Astrocyte of the hippocampus (primary cell): ENCODE data around the gene ZNF547.
"Not testable (repeated sequence)": the region's sequence is repeated elsewhere in the genome, so short reads cannot be mapped to it uniquely, and the experiment has no call there.

ENCODE experiments used
- DNase-seq: peaks from one replicate; pipeline ENCODE4 v3.0.0; 2011; ENCODE audit warnings: low read depth, low spot score

The ZNF547 gene

DNA sequence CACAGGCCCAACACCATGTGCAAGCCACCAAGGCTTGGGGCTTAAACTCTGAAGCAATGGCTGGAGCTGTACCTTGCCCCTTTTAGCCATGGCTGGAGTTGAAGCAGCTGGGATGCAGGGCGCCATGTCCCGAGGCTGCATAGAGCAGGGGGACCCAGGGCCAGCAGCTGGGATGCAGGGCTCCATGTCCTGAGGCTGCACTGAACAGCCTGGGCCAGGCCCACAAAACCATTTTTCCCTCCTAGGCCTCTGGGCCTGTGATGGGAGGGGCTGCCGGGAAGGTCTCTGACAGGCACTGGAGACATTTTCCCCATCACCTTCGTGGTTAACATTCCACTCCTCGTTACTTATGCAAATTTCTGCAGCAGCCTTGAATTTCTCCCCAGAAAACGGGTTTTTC lies 10.8 kb downstream of the ZNF547 start:
- no peak for DNase-seq

DNA sequence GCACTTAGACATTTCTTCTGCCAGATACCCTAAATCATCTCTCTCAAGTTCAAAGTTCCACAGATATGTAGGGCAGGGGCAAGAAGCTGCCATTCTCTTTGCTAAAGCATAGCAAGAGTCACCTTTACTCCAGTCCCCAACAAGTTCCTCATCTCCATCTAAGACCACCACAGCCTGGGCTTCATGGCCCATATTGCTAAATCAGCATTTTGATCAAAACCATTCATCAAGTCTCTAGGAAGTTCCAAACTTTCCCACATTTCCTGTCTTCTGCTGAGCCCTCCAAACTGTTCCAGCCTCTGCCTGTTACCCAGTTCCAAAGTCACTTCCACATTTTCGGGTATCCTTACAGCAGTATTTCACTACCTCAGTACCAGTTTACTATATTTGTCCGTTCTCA lies 11.3 kb downstream of the ZNF547 start:
- not testable (repeated sequence) for DNase-seq

DNA sequence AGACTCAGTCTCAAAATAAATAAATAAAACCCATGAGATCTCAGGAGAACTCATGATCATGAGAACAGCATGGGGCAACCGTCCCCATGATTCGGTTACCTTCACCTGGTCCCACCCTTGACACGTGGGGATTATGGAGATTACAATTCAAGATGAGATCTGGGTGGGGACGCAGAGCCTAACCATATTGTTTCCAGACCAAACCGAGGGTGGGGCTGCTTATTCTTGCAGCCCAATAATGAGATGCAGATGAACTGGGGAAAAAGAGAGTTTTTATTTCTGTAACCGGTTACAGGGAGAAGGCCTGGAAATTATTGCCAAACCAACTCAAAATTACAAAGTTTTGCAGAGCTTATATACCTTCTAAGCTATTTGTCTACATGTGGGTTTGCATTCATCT lies 12.8 kb downstream of the ZNF547 start:
- DNase-seq = no peak

DNA sequence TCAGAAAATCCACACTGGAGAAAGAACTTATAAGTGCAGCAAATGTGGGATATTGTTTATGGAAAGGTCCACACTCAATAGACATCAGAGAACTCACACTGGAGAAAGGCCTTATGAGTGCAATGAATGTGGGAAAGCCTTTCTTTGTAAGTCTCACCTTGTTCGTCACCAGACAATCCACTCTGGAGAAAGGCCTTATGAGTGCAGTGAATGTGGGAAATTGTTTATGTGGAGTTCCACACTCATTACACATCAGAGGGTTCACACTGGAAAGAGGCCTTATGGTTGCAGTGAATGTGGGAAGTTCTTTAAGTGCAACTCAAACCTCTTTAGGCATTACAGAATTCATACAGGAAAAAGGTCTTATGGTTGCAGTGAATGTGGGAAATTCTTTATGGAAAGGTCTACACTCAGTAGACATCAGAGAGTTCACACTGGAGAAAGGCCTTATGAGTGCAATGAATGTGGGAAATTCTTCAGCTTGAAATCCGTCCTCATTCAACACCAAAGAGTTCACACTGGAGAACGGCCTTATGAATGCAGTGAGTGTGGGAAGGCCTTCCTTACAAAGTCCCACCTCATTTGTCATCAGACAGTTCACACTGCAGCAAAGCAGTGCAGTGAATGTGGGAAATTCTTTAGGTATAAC lies 14.3 kb downstream of the ZNF547 start:
- DNase-seq = no peak

DNA sequence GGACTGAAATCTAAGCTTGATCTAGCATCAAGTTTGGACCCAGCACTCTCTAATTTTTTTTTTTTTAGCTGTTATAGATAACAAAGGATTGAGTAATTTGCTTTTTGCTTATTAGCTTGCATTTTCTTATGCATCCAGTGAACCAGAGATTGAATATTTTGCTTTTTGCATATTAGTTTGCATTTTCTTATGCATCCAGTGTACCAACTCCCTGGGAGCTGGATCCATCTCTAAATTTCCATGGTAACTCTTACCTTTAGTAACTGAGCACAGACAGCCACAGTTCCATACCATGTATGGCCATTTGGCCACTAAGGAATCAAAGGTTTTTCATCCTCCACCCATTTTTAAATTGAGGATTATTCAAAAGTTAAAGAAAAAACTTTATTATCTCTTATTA lies 17.6 kb downstream of the ZNF547 start:
- DNase-seq = no peak

DNA sequence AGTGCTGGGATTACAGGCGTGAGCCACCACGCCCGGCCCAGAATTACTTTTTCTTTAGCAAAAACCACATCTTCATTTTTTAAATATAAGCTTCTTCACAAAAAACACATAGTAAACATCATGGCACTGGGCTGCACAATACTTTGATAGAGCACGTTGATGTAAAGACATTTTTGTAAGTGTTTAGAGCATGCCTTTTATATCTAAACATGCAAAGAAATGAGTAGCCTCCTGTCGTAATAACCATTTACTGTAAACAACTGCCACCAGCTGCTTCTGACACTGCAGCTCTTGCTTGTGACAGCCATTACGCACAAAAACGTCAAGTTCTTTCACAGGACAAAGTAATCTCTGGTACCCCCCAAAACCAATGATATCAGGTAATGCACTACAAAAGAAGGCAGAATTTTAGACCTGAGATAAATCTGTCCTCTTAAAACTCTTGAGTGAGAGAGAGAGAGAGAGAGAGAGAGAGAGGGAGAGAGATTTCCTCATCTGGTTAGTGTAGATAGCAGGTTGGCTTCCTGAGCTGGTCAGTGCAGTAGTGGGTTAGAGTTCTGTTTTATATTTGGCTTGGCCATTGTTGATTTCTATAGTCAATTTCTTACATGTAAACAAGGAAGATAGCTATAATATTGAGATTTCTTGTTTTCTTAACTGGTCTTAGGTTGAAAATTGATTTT lies 19.6 kb downstream of the ZNF547 start:
- no peak for DNase-seq

DNA sequence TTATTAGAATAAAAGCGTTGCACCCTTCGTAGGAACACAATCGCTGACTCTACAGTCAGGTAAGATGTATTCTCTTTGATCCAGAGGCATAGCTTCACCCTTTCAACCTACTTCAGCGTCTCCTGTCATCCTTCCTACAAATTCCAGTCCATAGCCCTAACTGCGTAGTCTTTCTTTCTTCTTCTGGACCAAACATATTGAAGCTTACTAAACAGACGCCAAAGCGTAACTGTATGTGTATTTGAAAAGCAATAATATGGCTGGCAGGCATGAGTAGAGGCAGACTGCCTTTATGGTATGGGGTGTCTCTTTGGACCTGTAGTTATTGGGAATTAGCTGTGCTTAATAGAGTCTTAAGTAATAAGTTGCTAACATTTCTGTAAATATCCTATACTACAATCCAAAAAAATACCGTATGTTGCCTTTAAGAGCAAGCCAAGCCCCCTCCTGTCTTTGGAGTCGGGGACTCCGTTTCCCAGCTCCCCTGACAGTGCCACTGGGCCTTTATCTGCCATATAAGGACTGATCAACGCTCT lies 25.9 kb downstream of the ZNF547 start:
- DNase-seq = no peak

DNA sequence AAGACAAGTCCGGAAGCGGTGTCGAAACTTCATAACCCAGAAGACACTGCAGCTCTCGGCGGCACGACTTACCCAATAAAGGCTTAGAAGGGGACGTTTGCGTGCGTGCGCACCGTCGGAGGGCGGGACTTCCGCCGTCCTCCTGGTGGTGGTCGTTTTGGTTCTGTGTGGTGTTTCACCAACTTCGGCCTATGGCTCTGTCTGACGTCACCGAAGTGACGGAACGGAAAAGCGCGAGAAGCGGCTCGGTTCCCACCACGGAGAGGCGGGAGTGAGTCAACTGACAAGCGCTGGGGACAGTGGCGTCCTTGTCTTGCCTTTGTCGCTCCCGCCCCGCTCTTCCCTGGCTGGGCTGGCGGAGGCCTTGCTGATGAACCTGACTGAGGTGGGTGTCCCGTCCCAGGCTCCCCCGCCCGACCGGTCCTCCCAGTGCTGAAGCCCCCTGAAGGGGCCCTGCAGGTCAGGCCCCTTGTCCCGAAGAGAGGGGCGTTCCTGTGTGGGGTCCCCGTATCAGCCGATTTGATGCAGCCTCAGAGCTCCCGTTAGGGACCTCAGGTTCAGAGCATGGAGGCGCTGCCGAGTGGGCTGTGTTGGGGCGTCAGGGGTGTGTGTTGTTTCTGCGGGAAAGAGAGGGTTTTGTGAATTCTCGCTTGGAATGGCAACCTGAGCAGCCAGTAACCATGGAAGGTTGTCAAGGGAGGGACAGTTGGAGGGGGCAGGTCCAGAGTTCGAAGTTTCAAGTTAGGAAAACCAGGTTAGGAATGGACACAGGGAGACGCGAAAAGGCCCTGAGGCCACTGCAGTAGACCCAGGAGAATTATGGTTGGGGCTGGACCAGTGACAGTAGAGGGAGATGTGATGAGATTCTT lies 26.6 kb downstream of the ZNF547 start, which contains the start of gene ZNF548:
ZNF548 (plus strand) TSS at position 125 of the 869 bp plus-strand sequence; CDS start at position 371, 246 bp downstream.
- DNase-seq = peak; percentile 100

DNA sequence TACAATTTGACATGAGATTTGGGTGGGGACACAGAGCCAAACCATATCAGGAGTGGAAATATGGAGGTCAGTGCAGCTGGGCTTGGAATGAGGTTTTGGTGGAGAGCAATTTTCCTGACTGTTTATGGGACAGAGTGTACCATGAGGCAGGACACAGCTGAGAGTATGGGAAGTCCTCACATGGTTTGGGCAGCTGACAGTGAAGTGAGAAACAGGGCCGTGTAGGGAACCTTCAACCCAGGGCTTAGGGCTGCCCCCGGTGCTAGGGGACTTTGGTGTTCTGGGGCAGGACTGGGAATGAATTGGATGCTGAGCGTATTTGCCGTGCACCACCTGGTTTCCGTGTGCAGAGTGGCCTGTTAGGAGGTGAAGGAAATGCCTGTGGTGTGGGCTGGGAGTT lies 32.4 kb downstream of the ZNF547 start:
- DNase-seq = no peak

DNA sequence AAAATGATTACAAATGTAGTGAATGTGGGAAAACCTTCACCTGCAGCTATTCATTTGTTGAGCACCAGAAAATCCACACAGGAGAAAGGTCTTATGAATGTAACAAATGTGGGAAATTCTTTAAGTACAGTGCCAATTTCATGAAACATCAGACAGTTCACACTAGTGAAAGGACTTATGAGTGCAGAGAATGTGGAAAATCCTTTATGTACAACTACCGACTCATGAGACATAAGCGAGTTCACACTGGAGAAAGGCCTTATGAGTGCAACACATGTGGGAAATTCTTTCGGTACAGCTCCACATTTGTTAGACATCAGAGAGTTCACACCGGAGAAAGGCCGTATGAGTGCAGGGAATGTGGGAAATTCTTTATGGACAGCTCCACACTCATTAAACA lies 35.5 kb downstream of the ZNF547 start:
- no peak for DNase-seq

DNA sequence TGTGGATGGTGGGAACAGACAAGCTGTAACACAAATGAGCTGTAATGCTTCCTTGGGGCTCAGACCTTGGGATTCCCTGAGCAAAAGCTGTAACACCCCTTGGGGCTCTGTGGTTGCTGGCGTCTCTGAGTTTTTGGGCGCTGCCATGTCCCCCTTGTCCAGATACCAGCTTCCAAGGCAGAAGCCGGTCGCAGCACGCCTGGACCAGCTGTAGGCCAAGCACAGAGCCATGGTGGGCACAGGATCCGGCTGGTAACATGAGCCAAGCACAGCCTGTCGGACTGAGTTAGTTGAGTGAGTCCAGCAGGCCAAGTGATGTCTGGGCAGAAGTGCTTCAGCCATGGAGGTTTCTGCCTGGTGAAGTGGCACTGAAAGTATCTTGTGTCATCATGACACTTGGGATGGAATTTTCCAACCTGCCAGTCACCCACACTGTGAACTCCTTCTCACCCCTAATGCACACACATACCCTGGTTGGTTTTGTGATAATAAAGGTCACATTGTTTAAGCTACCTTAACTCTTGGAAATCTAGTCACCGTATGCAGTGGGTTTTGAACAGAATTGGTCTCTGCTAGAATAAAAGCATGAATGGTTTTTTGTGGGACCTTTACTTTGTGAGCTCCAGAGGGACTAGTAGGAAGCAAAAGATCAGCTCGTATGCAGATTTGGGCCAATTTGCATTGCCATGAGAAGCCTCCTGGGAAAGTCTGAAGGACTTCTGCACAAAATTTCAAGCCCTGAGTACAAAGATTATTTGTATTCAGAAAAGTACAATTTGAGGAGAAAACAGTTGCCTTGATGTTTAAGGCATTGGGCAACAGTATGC lies 40.6 kb downstream of the ZNF547 start:
- no peak for DNase-seq

DNA sequence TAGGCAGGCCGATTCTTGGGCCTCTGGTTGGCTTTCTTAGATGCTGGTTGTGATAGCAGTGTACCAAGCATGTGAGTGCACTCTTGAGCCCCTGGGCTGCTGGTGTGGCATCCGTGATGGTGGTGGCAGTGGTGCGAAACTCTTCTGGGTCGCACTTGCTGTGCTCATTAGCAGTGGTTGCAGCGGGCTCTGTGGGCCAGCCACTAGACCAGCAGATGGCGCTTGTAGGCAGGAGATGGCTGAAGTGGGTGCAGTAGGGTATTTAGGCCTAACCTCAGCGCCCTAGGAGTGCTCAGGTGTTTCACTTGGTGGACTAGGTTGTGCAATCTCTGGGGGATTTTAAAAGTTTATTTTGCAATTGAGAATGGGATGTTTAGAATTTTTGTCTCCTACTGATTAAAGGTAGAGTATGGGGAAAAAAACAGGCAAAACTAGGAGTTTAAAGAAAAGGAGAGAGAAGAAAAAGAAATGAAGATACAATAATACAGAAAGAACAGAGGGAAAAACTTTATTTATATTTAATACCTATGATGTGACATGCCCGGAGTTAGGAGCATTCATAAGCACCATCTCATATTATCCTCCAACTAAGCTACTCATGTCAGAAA lies 43.3 kb downstream of the ZNF547 start:
- DNase-seq = peak; percentile 70

DNA sequence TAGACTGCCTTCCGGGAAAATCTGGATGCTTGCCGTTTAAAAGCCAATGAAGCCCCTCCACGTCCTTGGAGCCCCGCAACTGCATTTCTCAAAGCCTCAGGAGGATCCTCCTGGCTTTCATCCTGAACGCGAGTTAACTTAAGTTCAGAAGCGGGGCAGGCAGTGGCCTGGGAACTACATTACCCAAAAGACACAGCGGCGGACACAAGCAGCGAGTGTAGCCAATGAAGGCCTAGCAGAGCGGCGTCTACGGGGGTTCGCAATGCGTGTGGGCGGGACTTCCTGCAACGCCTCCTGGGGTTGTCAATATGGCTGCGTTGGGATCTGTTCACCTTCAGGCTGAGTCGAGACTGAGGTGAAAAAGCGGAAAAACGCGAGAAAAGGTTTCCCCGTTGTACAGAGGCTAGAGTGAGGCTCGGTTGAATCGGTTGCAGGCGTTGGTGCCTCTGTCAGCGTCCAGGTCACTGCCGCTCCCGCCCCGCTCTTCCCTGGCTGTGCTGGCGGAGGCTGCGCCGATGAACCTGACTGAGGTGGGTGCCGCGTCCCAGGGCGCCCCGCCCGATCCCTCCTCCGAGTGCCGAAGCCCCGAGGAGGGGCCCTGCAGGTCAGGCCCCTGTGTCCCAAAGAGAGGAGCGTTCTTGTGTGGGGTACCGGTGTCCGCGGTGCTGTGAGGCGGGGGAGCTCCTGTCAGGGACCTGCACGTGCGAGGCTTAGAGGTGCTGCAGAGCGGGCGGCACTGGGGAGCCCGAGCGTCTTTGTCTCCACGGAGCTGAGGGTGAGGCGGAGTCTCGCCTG lies 47.7 kb downstream of the ZNF547 start, which contains the start of gene ZNF17:
ZNF17 (plus strand) TSS at position 285 of the 795 bp plus-strand sequence. CDS start 2,455 bp downstream, outside the sequence.
- DNase-seq = peak; percentile 97

DNA sequence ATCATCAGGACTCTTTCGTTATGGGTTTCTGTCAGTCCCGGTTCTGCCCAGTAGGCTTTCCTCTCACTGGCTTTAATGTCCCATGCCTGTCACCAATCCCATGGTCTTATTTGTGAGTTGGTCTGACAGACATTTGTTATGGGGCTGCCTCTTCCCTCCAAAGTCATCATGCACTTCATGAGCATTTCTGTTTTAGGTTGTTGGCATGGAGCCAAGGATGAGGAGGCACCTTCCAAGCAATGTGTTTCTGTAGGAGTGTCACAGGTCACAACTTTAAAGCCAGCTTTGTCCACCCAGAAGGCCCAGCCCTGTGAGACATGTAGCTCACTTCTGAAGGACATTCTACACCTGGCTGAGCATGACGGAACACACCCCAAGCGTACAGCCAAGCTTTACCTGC lies 56.1 kb downstream of the ZNF547 start:
- DNase-seq = no peak

DNA sequence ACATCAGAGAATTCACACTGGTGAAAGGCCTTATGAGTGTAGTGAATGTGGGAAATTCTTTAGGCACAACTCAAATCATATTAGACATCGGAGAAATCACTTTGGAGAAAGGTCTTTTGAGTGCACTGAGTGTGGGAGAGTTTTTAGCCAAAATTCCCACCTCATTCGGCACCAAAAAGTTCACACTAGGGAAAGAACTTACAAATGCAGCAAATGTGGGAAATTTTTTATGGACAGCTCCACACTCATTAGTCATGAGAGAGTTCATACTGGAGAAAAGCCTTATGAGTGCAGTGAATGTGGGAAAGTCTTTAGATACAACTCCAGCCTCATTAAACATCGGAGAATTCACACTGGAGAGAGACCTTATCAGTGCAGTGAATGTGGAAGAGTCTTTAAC lies 57.7 kb downstream of the ZNF547 start:
- no peak for DNase-seq
